ENCODE data around the gene CDH13. TPM values are rescaled to one million over a fixed set of nuclear protein-coding genes. Genes with fewer than 3 reads are reported as not detected.

CDH13 gene
- polyA plus RNA-seq, 1 experiment = 113 TPM

GRCh38 chr16:83002351-83003334, 375.9 kb downstream of the CDH13 start:
- POLR2A ChIA-PET = no interaction called here
- Histone ChIP-seq H3K36me3 (ENCODE audit: control insufficient read depth, insufficient read depth, low read length) (no peaks in the 10 kb centered on the region), H3K4me3 (ENCODE audit: low read depth, low read length) (no peak overlapping the region), H3K27me3 (ENCODE audit: control insufficient read depth, insufficient read depth, low read length) (no peaks in the 10 kb centered on the region)
- no peak for TF ChIP-seq CTCF (IDR thresholded peaks at IDR 0.05; ENCODE audit: insufficient read depth, low read depth, low read length)
- CTCF ChIA-PET = interaction anchor here (0.6 kb wide), 1 partner anchor 884 kb away, joined by 3 read pairs; no protein-coding TSS in a partner anchor
- DNase-seq (ENCODE audit: low read depth) = no peak

- no peak for TF ChIP-seq CTCF (IDR thresholded peaks at IDR 0.05; ENCODE audit: insufficient read depth, low read depth, low read length)
- H3K27me3 ChIP-seq (ENCODE audit: control insufficient read depth, insufficient read depth, low read length) = no peaks in the 10 kb centered on the region
- no peaks in the 10 kb centered on the region for H3K36me3 ChIP-seq (ENCODE audit: control insufficient read depth, insufficient read depth, low read length)
- ChIA-PET CTCF (interaction anchor here (1.3 kb wide), 1 partner anchor 16 kb away, joined by 3 read pairs; no protein-coding TSS in a partner anchor), POLR2A (no interaction called here)
- no peak for DNase-seq (ENCODE audit: low read depth)
- H3K4me3 ChIP-seq (ENCODE audit: low read depth, low read length) = no peak overlapping the region
Measured at GRCh38 chr16:83004868-83005652, 378.3 kb downstream of the CDH13 start.

- POLR2A ChIA-PET = no interaction called here
- TF ChIP-seq CTCF (IDR thresholded peaks at IDR 0.05; ENCODE audit: insufficient read depth, low read depth, low read length) = no peak
- DNase-seq (ENCODE audit: low read depth) = no peak
- Histone ChIP-seq H3K36me3 (ENCODE audit: control insufficient read depth, insufficient read depth, low read length) (no peaks in the 10 kb centered on the region), H3K4me3 (ENCODE audit: low read depth, low read length) (no peak overlapping the region), H3K27me3 (ENCODE audit: control insufficient read depth, insufficient read depth, low read length) (no peaks in the 10 kb centered on the region)
- CTCF ChIA-PET = interaction anchor here (0.6 to 1.3 kb wide), 2 partner anchors 15 to 76 kb away, joined by 3 read pairs; no protein-coding TSS in a partner anchor
Measured at GRCh38 chr16:83005653-83006160, 378.9 kb downstream of the CDH13 start.

GRCh38 chr16:83010776-83011720, 384.3 kb downstream of the CDH13 start:
- H3K27me3 ChIP-seq (ENCODE audit: control insufficient read depth, insufficient read depth, low read length) = no peaks in the 10 kb centered on the region
- no peak for TF ChIP-seq CTCF (IDR thresholded peaks at IDR 0.05; ENCODE audit: insufficient read depth, low read depth, low read length)
- no peak overlapping the region for H3K4me3 ChIP-seq (ENCODE audit: low read depth, low read length)
- DNase-seq (ENCODE audit: low read depth) = no peak
- ChIA-PET CTCF (no interaction called here), POLR2A (no interaction called here)
- no peaks in the 10 kb centered on the region for H3K36me3 ChIP-seq (ENCODE audit: control insufficient read depth, insufficient read depth, low read length)
